GM12878 (cell line): Measurements from ENCODE around the gene TMEM114. TPM values are rescaled to one million over a fixed set of nuclear protein-coding genes. Genes with fewer than 3 reads are reported as not detected.

ENCODE experiments used
- ATAC-seq: fragments of 200-7000 bp; cut with Tn5 transposase; 3 replicates; pipeline ENCODE4 v1.9.1; 2020; ENCODE audit warnings: mild to moderate bottlenecking, moderate library complexity
- BruUV-seq: library from RNA; stranded (reverse); fragments of 400-500 nt; replicated peaks from 2 replicates; lab custom pipeline; 2021; lab: Mats Ljungman, UMichigan
- CTCF ChIA-PET: fragments of 300-600 bp; sonication (Branson Sonifier 250); formaldehyde crosslinking; extraction: SDS; loops from one replicate; lab custom pipeline; 2021; ENCODE audit warnings: inconsistent platforms; lab: Yijun Ruan, JAX
- POLR2A ChIA-PET: fragments of 350-600 bp; formaldehyde crosslinking; extraction: SDS; loops from one replicate; lab custom pipeline; 2021; ENCODE audit warnings: inconsistent platforms; lab: Charles Lee
- RAD21 ChIA-PET: fragments of 300-600 bp; sonication (Branson Sonifier 250); formaldehyde crosslinking; loops from one replicate; lab custom pipeline; 2023; ENCODE audit warnings: antibody characterized with exemption; ENCODE audit not compliant: unreplicated experiment; lab: Charles Lee
- SMC1A ChIA-PET: fragments of 300-600 bp; sonication (Branson Sonifier 250); formaldehyde crosslinking; loops from one replicate; lab custom pipeline; 2023; ENCODE audit not compliant: unreplicated experiment, uncharacterized antibody; lab: Charles Lee
- DNase-seq: peaks from one replicate; pipeline ENCODE4 v3.0.0-alpha.2; 2011; ENCODE audit warnings: low read depth, low spot score
- FAIRE-seq: peaks from 3 replicates; lab custom pipeline; 2011; peaks lifted over from hg19 to GRCh38; lab: Jason Lieb, UNC
- H2AFZ ChIP-seq: 2 replicates; pipeline ENCODE4 v1.6.0; 2011; ENCODE audit warnings: low read depth, low read length, control low read depth; ENCODE audit not compliant: control insufficient read depth
- H3K27ac ChIP-seq: 2 replicates; pipeline ENCODE4 v1.5.1; 2011; ENCODE audit warnings: control low read depth; ENCODE audit not compliant: control insufficient read depth, insufficient read depth
- H3K27me3 ChIP-seq, 2 experiments: replicated peaks in 1 of 2; 2 replicates each; pipeline versions ENCODE4 v1.6.0 to v1.6.1; 2011; ENCODE audit warnings: low read length in 1 of 2; ENCODE audit not compliant: control insufficient read depth in 2 of 2, insufficient read depth in 2 of 2
- H3K36me3 ChIP-seq, 2 experiments: 2 replicates each; pipeline ENCODE4 v1.5.1; 2011; ENCODE audit warnings: low read length in 1 of 2; ENCODE audit not compliant: control insufficient read depth in 2 of 2, insufficient read depth in 2 of 2
- H3K4me1 ChIP-seq: 2 replicates; pipeline ENCODE4 v1.6.1; 2011; ENCODE audit warnings: mild to moderate bottlenecking, low read length, moderate library complexity, mixed read lengths; ENCODE audit not compliant: control insufficient read depth, insufficient read depth
- H3K4me2 ChIP-seq: 2 replicates; pipeline ENCODE4 v1.6.0; 2011; ENCODE audit warnings: control low read depth; ENCODE audit not compliant: control insufficient read depth, insufficient read depth
- H3K4me3 ChIP-seq: fragments of 200-600 bp; sonication (generic); 2 replicates; pipeline ENCODE4 v1.5.1; 2016
- H3K79me2 ChIP-seq: 2 replicates; pipeline ENCODE4 v1.6.0; 2011; ENCODE audit warnings: low read length; ENCODE audit not compliant: control insufficient read depth, insufficient read depth
- H3K9ac ChIP-seq: 2 replicates; pipeline ENCODE4 v1.8.0; 2011; ENCODE audit warnings: low read length, control low read depth, mixed read lengths; ENCODE audit not compliant: control insufficient read depth, insufficient read depth
- H3K9me3 ChIP-seq: replicated peaks from 3 replicates; pipeline ENCODE4 v1.5.1; 2011; ENCODE audit warnings: mild to moderate bottlenecking, low read length; ENCODE audit not compliant: control insufficient read depth, insufficient read depth
- H4K20me1 ChIP-seq: 2 replicates; pipeline ENCODE4 v1.6.0; 2011; ENCODE audit not compliant: control insufficient read depth, insufficient read depth
- DPF2 ChIP-seq: fragments of 450-650 bp; IDR thresholded peaks from 2 replicates; pipeline ENCODE4 v1.6.1; 2017; ENCODE audit warnings: mild to moderate bottlenecking
- SPI1 ChIP-seq: IDR thresholded peaks from 2 replicates; pipeline ENCODE4 v1.6.1; 2011; ENCODE audit warnings: low read depth, mild to moderate bottlenecking, low read length, moderate library complexity, borderline replicate concordance; ENCODE audit not compliant: insufficient read depth
- WGBS: methylation state at CpG from one replicate; pipeline ENCODE4 v1.1.6; 2016; ENCODE audit warnings: low lambda C conversion rate; ENCODE audit not compliant: insufficient replicate concordance, insufficient coverage; ENCODE audit errors: missing lambda C conversion rate; 5-methylcytosine and 5-hydroxymethylcytosine counted together
- in situ Hi-C: fragments of 300-500 bp; cut with MboI; formaldehyde crosslinking; loops from 9 replicates; pipeline ENCODE4 v1.14.3; 2018; ENCODE audit warnings: mixed read lengths
- intact Hi-C: fragments of 100-400 bp; cut with micrococcal nuclease; formaldehyde crosslinking; loops from one replicate; pipeline ENCODE4 v1.14.2; 2022; ENCODE audit not compliant: unreplicated experiment
- polyA plus RNA-seq, 11 experiments: library from polyadenylated mRNA; depleted of rRNA in 4 of 11; unstranded in 6 of 11; stranded (reverse) in 5 of 11; fragments of >200 nt; fragmentation: Nextera tagmentation in 4 of 11; fragmentation: Illumina TruSeq in 1 of 11; extraction: Ambion mirVana in 4 of 11; extraction: Trizol in 1 of 11; gene quantifications; 1 replicate in 1 of 11; 2 replicates in 10 of 11; pipeline versions ENCODE4 v1.2.1 to v1.2.3, GENCODE V29; 2011 to 2016; ENCODE audit warnings: inconsistent platforms in 2 of 11, missing spikeins in 2 of 11, low read depth in 1 of 11
- total RNA-seq, 4 experiments: library from RNA; depleted of rRNA in 3 of 4; stranded (reverse); fragments of >200 nt in 3 of 4; fragmentation: Illumina TruSeq in 1 of 4; extraction: Trizol in 1 of 4; gene quantifications; 2 replicates each; pipeline versions ENCODE4 v1.2.1 to v1.2.3, GENCODE V29; 2013 to 2021
- TF ChIP-seq, protein P1 (sequence below): fragments of 450-650 bp; IDR thresholded peaks from 2 replicates; pipeline ENCODE4 v1.6.1; 2017; ENCODE audit warnings: mild to moderate bottlenecking, moderate library complexity

Gene TMEM114
- total and polyA plus RNA-seq, 10 of the 15 experiments (the other 5 are each of a cell fraction or from before 2014, with no cell fraction given): not detected

DNA sequence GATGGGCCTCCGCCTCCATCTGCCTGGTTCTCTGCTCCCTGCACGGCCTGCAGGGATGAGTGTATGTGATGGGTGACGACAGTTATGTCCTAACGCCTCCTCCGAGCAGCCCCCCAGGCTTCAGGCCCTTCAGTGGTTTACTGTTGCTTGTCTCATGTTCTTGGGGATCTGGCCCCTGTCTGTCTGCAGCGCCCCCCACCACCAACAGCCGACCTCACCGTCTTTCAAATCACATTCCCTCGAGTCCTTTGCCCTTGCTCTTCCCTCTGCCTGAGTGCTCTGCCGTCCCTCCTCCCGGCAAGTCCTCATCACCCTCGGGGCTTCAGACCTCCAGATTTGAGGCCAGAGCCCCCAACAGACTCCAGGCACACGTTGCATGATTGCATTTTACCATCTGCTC, 49.4 kb upstream of the TMEM114 start:
- H2AFZ ChIP-seq: no peak overlapping the region
- peaks cover 21 to 29% of the 10 kb centered on the region in 2 experiments; a peak in 3 of 4 replicates for H3K36me3 ChIP-seq
- H3K9me3 ChIP-seq: no peaks in the 10 kb centered on the region
- DNase-seq (no peak), ATAC-seq (no peak), FAIRE-seq (no peak)
- ChIA-PET RAD21 (interaction anchor here (0.6 kb wide), 1 partner anchor 1711 kb away, joined by 3 read pairs; no protein-coding TSS in a partner anchor), POLR2A (no interaction called here), CTCF (no interaction called here), SMC1A (no interaction called here)
- no peaks in the 10 kb centered on the region for H3K27me3 ChIP-seq
- BruUV-seq: no TSS peak
- no peaks in the 10 kb centered on the region for H4K20me1 ChIP-seq
- in situ Hi-C loops: no loop called here
- 71% methylated on average over 10 of the region's 13 CpGs for WGBS
- no peak for TF ChIP-seq SPI1
- TF ChIP-seq, protein P1, sequence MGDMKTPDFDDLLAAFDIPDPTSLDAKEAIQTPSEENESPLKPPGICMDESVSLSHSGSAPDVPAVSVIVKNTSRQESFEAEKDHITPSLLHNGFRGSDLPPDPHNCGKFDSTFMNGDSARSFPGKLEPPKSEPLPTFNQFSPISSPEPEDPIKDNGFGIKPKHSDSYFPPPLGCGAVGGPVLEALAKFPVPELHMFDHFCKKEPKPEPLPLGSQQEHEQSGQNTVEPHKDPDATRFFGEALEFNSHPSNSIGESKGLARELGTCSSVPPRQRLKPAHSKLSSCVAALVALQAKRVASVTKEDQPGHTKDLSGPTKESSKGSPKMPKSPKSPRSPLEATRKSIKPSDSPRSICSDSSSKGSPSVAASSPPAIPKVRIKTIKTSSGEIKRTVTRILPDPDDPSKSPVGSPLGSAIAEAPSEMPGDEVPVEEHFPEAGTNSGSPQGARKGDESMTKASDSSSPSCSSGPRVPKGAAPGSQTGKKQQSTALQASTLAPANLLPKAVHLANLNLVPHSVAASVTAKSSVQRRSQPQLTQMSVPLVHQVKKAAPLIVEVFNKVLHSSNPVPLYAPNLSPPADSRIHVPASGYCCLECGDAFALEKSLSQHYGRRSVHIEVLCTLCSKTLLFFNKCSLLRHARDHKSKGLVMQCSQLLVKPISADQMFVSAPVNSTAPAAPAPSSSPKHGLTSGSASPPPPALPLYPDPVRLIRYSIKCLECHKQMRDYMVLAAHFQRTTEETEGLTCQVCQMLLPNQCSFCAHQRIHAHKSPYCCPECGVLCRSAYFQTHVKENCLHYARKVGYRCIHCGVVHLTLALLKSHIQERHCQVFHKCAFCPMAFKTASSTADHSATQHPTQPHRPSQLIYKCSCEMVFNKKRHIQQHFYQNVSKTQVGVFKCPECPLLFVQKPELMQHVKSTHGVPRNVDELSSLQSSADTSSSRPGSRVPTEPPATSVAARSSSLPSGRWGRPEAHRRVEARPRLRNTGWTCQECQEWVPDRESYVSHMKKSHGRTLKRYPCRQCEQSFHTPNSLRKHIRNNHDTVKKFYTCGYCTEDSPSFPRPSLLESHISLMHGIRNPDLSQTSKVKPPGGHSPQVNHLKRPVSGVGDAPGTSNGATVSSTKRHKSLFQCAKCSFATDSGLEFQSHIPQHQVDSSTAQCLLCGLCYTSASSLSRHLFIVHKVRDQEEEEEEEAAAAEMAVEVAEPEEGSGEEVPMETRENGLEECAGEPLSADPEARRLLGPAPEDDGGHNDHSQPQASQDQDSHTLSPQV: no peak
- no peak for TF ChIP-seq DPF2
- no peak overlapping the region for H3K9ac ChIP-seq
- H3K27ac ChIP-seq: no peak overlapping the region
- H3K4me1 ChIP-seq: no peaks in the 10 kb centered on the region
- no peak overlapping the region for H3K4me3 ChIP-seq
- H3K4me2 ChIP-seq: no peak overlapping the region
- intact Hi-C loops: no loop called here
- H3K79me2 ChIP-seq: no peaks in the 10 kb centered on the region
